ENCODE measurements around the gene PIGBOS1. TPM values are rescaled to one million over a fixed set of nuclear protein-coding genes. Genes with fewer than 3 reads are reported as not detected.
"Not testable (repeated sequence)": the region's sequence is repeated elsewhere in the genome, so short reads cannot be mapped to it uniquely, and the experiment has no call there.

PIGBOS1 gene
- total and polyA plus RNA-seq, 10 donors = 8.9 to 32.9 (median 17.5) TPM

- H3K9me3 ChIP-seq = no peaks in the 10 kb centered on the region
- WGBS, 5 donors = 38 to 59% (median 42%) methylated on average over 4 of the region's 4 CpGs
- H3K27ac ChIP-seq = peak overlapping the region; percentile 94 to 98 (median 96)
- TF ChIP-seq POLR2A (IDR thresholded peaks at IDR 0.05) = no peak
- no peak for TF ChIP-seq CTCF (IDR thresholded peaks at IDR 0.05 in 8 of 11, conservative IDR thresholded peaks at IDR 0.05 in 3 of 11)
- TF ChIP-seq POLR2AphosphoS5 (IDR thresholded peaks at IDR 0.05) = no peak
- peaks cover 29 to 94% (median 71%) of the 10 kb centered on the region in 6 donors for H3K4me1 ChIP-seq
- peak overlapping the region; percentile 53 to 87 (median 66) for H3K4me3 ChIP-seq
- H3K36me3 ChIP-seq = peaks cover 0 to 17% (median 0%) of the 10 kb centered on the region in 6 donors
- intact Hi-C loops (cut with DNase I; ENCODE audit: low total_unique reads) = loop anchor here (10.0 kb wide), 1 partner anchor 85 kb away; the partner anchor contains the start of genes CCPG1 and PIERCE2
- DNase-seq = no peak
- H3K27me3 ChIP-seq (replicated peaks in 1 of 7) = no peaks in the 10 kb centered on the region
These were observed 764 bp upstream of the PIGBOS1 start for GRCh38 chr15:55319537-55320237.

GRCh38 chr15:55302801-55303200, 16.1 kb downstream of the PIGBOS1 start:
- intact Hi-C loops (cut with DNase I; ENCODE audit: low total_unique reads); DNase-seq; H3K27ac ChIP-seq; H3K27me3 ChIP-seq (replicated peaks in 1 of 7); H3K4me1 ChIP-seq; H3K9me3 ChIP-seq; H3K4me3 ChIP-seq: not testable (repeated sequence)
- 98 to 100% (median 100%) methylated on average over 2 to 22 of the region's 32 CpGs; no CpG with 5 or more reads in 2 of the 5 donors for WGBS, 5 donors
- H3K36me3 ChIP-seq = peaks cover 0 to 28% (median 10%) of the 10 kb centered on the region in 6 donors

- intact Hi-C loops (cut with DNase I; ENCODE audit: low total_unique reads) = loop anchor here (10.0 kb wide), 1 partner anchor 137 kb away; no protein-coding TSS in a partner anchor
- TF ChIP-seq POLR2A (IDR thresholded peaks at IDR 0.05) = no peak
- TF ChIP-seq POLR2AphosphoS5 (IDR thresholded peaks at IDR 0.05) = no peak
- no peak for TF ChIP-seq CTCF (IDR thresholded peaks at IDR 0.05 in 8 of 11, conservative IDR thresholded peaks at IDR 0.05 in 3 of 11)
- H3K9me3 ChIP-seq = no peaks in the 10 kb centered on the region
These were observed 21.6 kb downstream of the PIGBOS1 start for GRCh38 chr15:55297315-55297714.

GRCh38 chr15:55290528-55291057, 28.3 kb downstream of the PIGBOS1 start:
- Histone ChIP-seq H3K9me3 (no peaks in the 10 kb centered on the region), H3K4me1 (peaks cover 0 to 60% (median 32%) of the 10 kb centered on the region in 6 donors), H3K36me3 (no peaks in the 10 kb centered on the region), H3K4me3 (peak overlapping the region; percentile 58 to 96 (median 86)), H3K27me3 (replicated peaks in 1 of 7) (no peaks in the 10 kb centered on the region), H3K27ac (peak overlapping the region; percentile 79 to 98 (median 94))
- WGBS, 5 donors = 21 to 27% (median 22%) methylated on average over 17 of the region's 17 CpGs
- TF ChIP-seq POLR2AphosphoS5 (IDR thresholded peaks at IDR 0.05) (peak in 2 of 3 donors; percentile 23 to 47), POLR2A (IDR thresholded peaks at IDR 0.05) (no peak), CTCF (IDR thresholded peaks at IDR 0.05 in 8 of 11, conservative IDR thresholded peaks at IDR 0.05 in 3 of 11) (peak; percentile 80 to 95 (median 91))
- DNase-seq = peak; percentile 97
- intact Hi-C loops (cut with DNase I; ENCODE audit: low total_unique reads) = loop anchor here (2.0 to 10.0 kb wide), 2 partner anchors 74 to 144 kb away; no protein-coding TSS in a partner anchor

More at GRCh38 chr15:55297315-55297714, 21.6 kb downstream of the PIGBOS1 start:
- H3K27me3 ChIP-seq (replicated peaks in 1 of 7) = no peaks in the 10 kb centered on the region
- H3K36me3 ChIP-seq = no peaks in the 10 kb centered on the region
- DNase-seq = no peak
- peaks cover 0 to 5% (median 0%) of the 10 kb centered on the region in 6 donors for H3K4me1 ChIP-seq
- no peak overlapping the region for H3K27ac ChIP-seq
- no peak overlapping the region for H3K4me3 ChIP-seq
